Prostate gland (tissue), 2 donors: ENCODE data around the gene PSMB11.

ENCODE experiments used
- POLR2A ChIP-seq: fragments of 450-650 bp; IDR thresholded peaks from one replicate; pipeline ENCODE4 v1.6.1; 2016; ENCODE audit warnings: antibody characterized with exemption, mild to moderate bottlenecking
- POLR2AphosphoS5 ChIP-seq: sonication (generic); formaldehyde crosslinking; IDR thresholded peaks from one replicate; pipeline ENCODE4 v1.6.1; 2017; ENCODE audit warnings: antibody characterized with exemption
- TF ChIP-seq, protein P1 (sequence below), 4 experiments: fragments of 200-600 bp in 2 of 4; fragments of 450-650 bp in 2 of 4; sonication (generic) in 2 of 4; IDR thresholded peaks; 1 replicate in 3 of 4; 2 replicates in 1 of 4; pipeline ENCODE4 v1.5.1; 2016 to 2019; ENCODE audit warnings: antibody characterized with exemption in 4 of 4, mild to moderate bottlenecking in 2 of 4, moderate library complexity in 2 of 4

DNA sequence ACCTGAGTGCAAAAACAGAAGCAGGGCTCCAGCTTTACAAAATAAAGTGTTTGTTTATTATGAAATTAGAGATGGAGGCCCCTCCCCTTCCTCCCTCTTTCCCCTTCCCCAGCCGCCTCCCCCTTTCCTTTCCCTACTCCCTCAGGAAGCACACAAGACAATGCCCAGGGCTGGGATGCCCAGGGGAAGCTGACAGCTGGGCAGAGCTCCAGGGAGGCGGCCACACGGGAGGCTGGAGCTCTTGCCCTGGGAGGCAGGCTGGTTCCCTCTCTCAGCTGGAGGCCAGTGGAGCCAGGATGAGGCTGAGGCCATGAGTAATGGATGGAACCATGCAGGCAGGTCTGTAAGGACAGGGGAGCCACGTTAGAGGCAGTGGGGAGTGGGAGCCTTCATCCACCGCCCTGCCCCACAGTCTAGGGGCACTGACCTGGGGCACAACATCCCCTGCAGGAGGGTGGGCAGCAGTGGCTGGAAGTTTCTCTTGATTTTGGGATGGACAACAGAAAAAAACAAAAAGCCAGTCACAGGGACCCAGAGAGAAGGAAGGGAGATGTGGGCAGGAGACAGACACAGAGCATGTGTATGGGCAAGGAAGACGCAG, 5.1 kb downstream of the PSMB11 start:
- TF ChIP-seq POLR2AphosphoS5 (no peak), POLR2A (no peak)
- TF ChIP-seq, protein P1, sequence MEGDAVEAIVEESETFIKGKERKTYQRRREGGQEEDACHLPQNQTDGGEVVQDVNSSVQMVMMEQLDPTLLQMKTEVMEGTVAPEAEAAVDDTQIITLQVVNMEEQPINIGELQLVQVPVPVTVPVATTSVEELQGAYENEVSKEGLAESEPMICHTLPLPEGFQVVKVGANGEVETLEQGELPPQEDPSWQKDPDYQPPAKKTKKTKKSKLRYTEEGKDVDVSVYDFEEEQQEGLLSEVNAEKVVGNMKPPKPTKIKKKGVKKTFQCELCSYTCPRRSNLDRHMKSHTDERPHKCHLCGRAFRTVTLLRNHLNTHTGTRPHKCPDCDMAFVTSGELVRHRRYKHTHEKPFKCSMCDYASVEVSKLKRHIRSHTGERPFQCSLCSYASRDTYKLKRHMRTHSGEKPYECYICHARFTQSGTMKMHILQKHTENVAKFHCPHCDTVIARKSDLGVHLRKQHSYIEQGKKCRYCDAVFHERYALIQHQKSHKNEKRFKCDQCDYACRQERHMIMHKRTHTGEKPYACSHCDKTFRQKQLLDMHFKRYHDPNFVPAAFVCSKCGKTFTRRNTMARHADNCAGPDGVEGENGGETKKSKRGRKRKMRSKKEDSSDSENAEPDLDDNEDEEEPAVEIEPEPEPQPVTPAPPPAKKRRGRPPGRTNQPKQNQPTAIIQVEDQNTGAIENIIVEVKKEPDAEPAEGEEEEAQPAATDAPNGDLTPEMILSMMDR (IDR thresholded peaks at IDR 0.05): no peak
